HL-60/S4 treated with phorbol 12-myristate 13-acetate at 8.2 ng/mL for 4 days and 3 days (cell line): ENCODE data around the gene MSANTD1.

ENCODE experiments used
- in situ Hi-C: fragments of 300-500 bp; cut with MboI; formaldehyde crosslinking; loops from 2 replicates; pipeline ENCODE4 v1.15.0; 2022; ENCODE audit warnings: low sequenced_read_pairs

Gene MSANTD1

DNA sequence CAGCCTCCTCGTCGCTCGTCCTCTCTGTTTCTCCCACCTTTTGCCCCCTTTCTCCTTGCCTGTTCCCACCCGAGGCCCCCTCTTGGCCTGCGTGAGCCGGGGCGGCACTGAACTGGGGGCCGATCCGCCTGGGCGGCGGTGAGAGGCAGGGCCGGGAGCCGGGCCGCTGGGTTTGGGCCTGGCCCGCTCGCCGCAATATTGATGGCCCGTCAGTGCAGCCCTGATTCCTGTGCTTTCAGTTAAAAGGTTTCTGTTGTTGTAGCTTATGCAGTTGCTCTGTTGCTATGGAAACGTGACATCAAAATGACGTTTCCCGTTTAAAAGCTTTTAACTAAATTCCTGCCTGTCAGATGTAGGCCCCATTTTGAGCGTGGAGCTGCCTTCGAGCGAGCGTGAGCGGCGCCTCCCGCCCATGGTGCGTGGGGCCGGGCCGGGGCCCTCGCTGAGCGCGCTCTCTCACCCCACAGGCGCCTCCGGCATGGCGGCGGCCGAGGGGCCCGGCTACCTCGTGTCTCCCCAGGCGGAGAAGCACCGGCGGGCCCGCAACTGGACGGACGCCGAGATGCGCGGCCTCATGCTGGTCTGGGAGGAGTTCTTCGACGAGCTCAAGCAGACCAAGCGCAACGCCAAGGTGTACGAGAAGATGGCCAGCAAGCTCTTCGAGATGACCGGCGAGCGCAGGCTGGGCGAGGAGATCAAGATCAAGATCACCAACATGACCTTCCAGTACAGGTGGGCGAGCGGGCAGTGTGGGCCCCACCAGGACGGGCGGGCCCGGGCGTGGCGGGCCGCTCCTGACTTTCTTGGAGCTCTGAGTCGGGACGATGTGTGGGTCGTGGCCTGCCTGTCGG lies at the start of gene MSANTD1:
MSANTD1 (plus strand) TSS at position 349 of the 851 bp plus-strand sequence; CDS start at position 413, 64 bp downstream.
- in situ Hi-C loops = no loop called here

DNA sequence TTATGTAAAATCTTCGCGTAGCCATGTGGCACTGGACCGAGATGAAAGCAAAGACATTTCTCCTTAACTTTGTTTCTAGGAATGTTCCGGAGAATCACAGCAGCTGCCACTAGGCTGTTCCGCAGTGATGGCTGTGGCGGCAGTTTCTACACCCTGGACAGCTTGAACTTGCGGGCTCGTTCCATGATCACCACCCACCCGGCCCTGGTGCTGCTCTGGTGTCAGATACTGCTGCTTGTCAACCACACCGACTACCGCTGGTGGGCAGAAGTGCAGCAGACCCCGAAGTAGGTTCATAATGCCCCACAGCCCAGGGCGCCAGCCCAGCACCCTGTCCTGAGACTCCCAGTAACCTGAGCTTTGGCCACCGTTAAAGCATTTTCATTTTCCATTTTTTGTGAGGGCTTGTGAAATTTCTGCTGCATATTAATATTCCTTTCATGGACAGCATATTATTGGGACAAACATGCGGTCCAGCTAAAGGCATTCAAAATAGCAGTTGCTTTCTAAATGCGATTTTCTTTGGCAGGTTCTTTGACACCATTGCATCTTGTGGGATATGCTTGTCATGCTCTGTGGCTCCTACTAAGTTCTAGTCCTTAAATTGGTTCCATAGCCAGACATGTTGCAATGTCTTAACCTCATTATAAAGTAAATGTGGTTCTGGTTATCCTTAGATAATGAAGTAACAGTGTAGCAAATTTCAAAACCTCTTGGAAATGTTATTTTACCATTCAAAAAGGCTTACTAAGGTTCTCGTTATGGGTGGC lies 49.1 kb upstream of the MSANTD1 start:
- in situ Hi-C loops = no loop called here

- in situ Hi-C loops = no loop called here
Observed at GRCh38 chr4:3200423-3201090, 48.4 kb upstream of the MSANTD1 start.

- in situ Hi-C loops = no loop called here
Observed at GRCh38 chr4:3201718-3202702, 46.9 kb upstream of the MSANTD1 start.

GRCh38 chr4:3202836-3203820 lies 45.8 kb upstream of the MSANTD1 start:
- in situ Hi-C loops = no loop called here

DNA sequence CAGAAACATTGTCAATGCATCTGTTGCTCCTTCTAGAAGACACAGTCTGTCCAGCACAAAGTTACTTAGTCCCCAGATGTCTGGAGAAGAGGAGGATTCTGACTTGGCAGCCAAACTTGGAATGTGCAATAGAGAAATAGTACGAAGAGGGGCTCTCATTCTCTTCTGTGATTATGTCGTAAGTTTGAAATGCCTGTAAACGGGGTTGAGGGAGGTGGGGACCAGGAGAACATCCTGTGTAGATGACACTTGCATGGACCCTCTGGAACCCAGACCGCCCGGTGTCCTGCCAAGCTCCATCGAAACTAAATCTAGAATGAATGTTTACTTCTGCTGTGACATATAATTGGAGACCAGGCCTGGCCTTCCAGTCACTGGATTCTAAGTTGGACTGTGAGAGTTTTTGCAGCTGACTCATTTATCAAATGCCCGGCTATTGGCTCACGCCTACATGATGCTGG lies 45.0 kb upstream of the MSANTD1 start:
- in situ Hi-C loops = no loop called here

DNA sequence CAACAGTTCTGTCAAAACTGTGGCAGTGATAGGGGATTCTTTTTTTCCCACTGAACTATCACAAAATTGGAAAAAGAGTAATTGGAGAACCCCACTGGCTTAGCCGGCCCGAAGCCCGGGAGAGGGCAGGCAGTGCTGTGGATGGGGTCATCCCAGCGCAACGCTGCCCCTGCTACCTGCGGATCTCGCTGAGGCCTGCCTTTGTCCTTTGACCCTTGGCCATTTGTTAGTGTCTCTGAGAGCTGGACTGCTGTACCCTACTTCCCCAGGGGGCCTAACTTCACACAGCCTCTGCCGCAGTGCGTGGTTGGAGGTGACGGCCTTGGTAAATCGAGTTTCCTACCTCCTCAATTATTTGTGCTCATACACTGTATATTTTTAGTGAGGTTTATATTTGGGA lies 43.0 kb upstream of the MSANTD1 start:
- in situ Hi-C loops = no loop called here

DNA sequence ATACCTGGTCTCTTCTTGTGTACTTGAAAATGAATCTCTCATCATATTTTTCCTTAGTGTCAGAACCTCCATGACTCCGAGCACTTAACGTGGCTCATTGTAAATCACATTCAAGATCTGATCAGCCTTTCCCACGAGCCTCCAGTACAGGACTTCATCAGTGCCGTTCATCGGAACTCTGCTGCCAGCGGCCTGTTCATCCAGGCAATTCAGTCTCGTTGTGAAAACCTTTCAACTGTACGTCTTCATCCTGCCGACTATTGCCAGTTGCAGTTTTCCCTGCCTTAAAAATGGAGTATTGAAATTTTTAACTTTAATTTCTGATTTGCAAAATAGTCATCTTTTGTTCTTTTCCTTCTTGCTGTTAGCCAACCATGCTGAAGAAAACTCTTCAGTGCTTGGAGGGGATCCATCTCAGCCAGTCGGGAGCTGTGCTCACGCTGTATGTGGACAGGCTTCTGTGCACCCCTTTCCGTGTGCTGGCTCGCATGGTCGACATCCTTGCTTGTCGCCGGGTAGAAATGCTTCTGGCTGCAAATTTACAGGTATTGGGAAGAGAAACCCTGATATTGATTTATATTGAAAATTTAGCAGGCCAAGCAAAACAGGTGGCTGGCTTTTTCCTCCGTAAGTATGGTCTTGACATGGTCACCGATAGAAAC lies 42.4 kb upstream of the MSANTD1 start:
- in situ Hi-C loops = no loop called here

GRCh38 chr4:3207531-3208037 lies 41.4 kb upstream of the MSANTD1 start:
- in situ Hi-C loops = no loop called here

GRCh38 chr4:3208826-3209225 lies 40.1 kb upstream of the MSANTD1 start:
- in situ Hi-C loops = no loop called here

GRCh38 chr4:3209551-3210325 lies 39.2 kb upstream of the MSANTD1 start:
- in situ Hi-C loops = no loop called here

GRCh38 chr4:3210467-3210866 lies 38.5 kb upstream of the MSANTD1 start:
- in situ Hi-C loops = no loop called here

DNA sequence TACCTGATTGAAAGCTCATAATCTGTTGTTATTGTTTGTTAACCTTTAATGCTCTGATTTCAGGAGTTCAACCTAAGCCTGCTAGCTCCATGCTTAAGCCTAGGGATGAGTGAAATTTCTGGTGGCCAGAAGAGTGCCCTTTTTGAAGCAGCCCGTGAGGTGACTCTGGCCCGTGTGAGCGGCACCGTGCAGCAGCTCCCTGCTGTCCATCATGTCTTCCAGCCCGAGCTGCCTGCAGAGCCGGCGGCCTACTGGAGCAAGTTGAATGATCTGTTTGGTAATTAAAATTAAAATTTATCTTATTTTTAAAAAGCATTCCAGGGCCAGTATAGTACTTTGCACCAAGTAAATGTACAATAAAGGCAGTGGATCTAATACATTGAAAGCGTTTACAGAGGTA lies 37.1 kb upstream of the MSANTD1 start:
- in situ Hi-C loops = no loop called here

GRCh38 chr4:3212391-3213105 lies 36.4 kb upstream of the MSANTD1 start:
- in situ Hi-C loops = no loop called here

DNA sequence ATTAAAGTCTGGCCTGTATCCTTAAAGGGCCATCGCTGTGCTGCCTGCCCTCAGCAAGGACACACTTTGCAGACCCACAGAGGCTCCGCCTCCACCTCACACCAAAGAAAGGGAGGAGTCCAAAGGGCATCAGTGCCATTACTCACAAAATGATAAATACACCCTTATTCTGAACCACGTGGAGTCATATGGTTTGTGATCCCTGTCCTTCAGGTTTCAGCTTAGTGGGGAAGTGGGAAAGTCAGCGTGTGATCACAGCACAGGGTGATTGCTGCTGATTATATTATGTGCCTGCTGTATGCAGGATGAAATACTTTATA lies 35.9 kb upstream of the MSANTD1 start:
- in situ Hi-C loops = no loop called here

GRCh38 chr4:3213661-3214250 lies 35.2 kb upstream of the MSANTD1 start:
- in situ Hi-C loops = no loop called here

DNA sequence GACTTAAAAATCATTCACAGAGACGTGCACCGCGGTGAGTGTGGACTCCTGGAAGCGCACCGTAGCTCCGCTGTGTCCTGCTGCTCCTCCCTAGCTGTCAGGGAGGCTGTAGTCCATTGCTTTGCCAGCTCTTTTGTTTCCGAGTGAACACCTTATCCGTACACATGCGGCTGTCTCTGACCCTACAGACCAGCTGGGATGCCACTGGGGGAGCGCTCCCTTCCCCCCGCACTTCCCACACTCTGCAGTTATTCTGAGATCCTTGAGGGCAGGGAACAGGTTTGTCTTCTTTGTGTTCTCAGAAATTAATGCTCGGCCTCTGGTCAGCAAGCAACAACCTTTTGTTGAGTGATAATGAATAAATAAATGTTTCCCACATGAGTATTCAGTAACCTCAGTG lies 33.7 kb upstream of the MSANTD1 start:
- in situ Hi-C loops = no loop called here
